ENCODE measurements around the gene HECTD3. TPM values are rescaled to one million over a fixed set of nuclear protein-coding genes. Genes with fewer than 3 reads are reported as not detected.

The HECTD3 gene
- total RNA-seq, 1 experiment from 2014 or later = 18.6 TPM

Other genes with a start within 250 kb of the HECTD3 start
- 2,059 and 2,176 TPM in 2 replicates for gene RPS8, start 235.8 kb downstream of the HECTD3 start, total RNA-seq (2021)
- 0.70 and 1.3 TPM in 2 replicates for gene BEST4, start 223.2 kb downstream of the HECTD3 start, total RNA-seq (2021)
- 12.7 and 13.0 TPM in 2 replicates for gene PLK3, start 210.9 kb downstream of the HECTD3 start, total RNA-seq (2021)
- 2.8 and 4.3 TPM in 2 replicates for gene DYNLT4, start 204.0 kb downstream of the HECTD3 start, total RNA-seq (2021)
- 6.2 and 7.3 TPM in 2 replicates for gene BTBD19, start 202.8 kb downstream of the HECTD3 start, total RNA-seq (2021)
- 0.28 and 0.83 TPM in 2 replicates for gene PTCH2, start 168.1 kb downstream of the HECTD3 start, total RNA-seq (2021)
- gene EIF2B3, start 24.7 kb downstream of the HECTD3 start, total RNA-seq (2021) = 27.4 and 27.9 TPM in 2 replicates
- 77.4 and 81.1 TPM in 2 replicates for gene UROD, start 930 bp upstream of the HECTD3 start, total RNA-seq (2021)
- gene ZSWIM5, start 195.3 kb upstream of the HECTD3 start, total RNA-seq (2021) = 0.50 and 0.55 TPM in 2 replicates